Mammary epithelial cell (primary cell): ENCODE measurements around the gene AHDC1.

Experiments
- EZH2 ChIP-seq: IDR thresholded peaks from 2 replicates; pipeline ENCODE4 v1.6.1; 2012; ENCODE audit warnings: low read length, inconsistent platforms, borderline replicate concordance
- TF ChIP-seq, protein P1 (sequence below), 2 donors: IDR thresholded peaks in 1 of 2; conservative IDR thresholded peaks in 1 of 2; 2 replicates each; pipeline ENCODE4 v1.5.1; 2011 to 2012; ENCODE audit warnings: inconsistent platforms in 2 of 2, low read length in 2 of 2, mild to moderate bottlenecking in 2 of 2, control low read depth in 1 of 2, low read depth in 1 of 2; ENCODE audit not compliant: insufficient read depth in 1 of 2; ENCODE audit errors: extremely low read depth in 1 of 2

GRCh38 chr1:27556435-27556780, 47.5 kb downstream of the AHDC1 start:
- TF ChIP-seq, protein P1, sequence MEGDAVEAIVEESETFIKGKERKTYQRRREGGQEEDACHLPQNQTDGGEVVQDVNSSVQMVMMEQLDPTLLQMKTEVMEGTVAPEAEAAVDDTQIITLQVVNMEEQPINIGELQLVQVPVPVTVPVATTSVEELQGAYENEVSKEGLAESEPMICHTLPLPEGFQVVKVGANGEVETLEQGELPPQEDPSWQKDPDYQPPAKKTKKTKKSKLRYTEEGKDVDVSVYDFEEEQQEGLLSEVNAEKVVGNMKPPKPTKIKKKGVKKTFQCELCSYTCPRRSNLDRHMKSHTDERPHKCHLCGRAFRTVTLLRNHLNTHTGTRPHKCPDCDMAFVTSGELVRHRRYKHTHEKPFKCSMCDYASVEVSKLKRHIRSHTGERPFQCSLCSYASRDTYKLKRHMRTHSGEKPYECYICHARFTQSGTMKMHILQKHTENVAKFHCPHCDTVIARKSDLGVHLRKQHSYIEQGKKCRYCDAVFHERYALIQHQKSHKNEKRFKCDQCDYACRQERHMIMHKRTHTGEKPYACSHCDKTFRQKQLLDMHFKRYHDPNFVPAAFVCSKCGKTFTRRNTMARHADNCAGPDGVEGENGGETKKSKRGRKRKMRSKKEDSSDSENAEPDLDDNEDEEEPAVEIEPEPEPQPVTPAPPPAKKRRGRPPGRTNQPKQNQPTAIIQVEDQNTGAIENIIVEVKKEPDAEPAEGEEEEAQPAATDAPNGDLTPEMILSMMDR (conservative IDR thresholded peaks at IDR 0.05 in 1 of 2, IDR thresholded peaks at IDR 0.05 in 1 of 2; ENCODE audit: extremely low read depth in 1 of 2, insufficient read depth in 1 of 2, low read depth in 1 of 2, low read length in 2 of 2): no peak
- no peak for TF ChIP-seq EZH2
